Measurements from ENCODE around the gene SAMD4A.

DNA sequence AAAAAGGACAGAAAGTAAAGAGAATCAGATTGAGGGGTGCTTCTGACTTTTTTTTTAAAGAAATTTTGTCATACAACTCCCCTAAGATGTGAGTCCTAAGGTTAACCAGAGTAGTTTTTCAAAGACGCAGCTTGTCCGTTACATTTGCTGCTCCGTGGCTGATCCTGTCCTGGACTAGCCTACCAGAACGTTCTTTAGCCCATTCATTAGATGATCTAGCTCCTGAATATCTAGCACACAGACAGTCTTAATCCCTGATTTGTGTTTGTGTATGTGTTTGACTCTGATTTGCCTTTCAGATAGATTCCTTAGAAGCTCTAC lies 60.3 kb downstream of the SAMD4A start:
- TF ChIP-seq CTCF (IDR thresholded peaks at IDR 0.05) = no peak
- no peak for TF ChIP-seq POLR2A (IDR thresholded peaks at IDR 0.05)
